Measurements from ENCODE around the gene PNISR.

- no peak for TF ChIP-seq CTCF (IDR thresholded peaks at IDR 0.05; ENCODE audit: poor library complexity)
- TF ChIP-seq EZH2 (IDR thresholded peaks at IDR 0.05; ENCODE audit: borderline replicate concordance): no peak
These were observed 58.3 kb downstream of the PNISR start for GRCh38 chr6:99366852-99367251.

Measured in hepatocyte (in vitro differentiated cells).